ENCODE measurements around the gene MYO9A.

MYO9A gene

GRCh38 chr15:71779073-71779797, 338.7 kb downstream of the MYO9A start:
- DNase-seq, result no peak

DNA sequence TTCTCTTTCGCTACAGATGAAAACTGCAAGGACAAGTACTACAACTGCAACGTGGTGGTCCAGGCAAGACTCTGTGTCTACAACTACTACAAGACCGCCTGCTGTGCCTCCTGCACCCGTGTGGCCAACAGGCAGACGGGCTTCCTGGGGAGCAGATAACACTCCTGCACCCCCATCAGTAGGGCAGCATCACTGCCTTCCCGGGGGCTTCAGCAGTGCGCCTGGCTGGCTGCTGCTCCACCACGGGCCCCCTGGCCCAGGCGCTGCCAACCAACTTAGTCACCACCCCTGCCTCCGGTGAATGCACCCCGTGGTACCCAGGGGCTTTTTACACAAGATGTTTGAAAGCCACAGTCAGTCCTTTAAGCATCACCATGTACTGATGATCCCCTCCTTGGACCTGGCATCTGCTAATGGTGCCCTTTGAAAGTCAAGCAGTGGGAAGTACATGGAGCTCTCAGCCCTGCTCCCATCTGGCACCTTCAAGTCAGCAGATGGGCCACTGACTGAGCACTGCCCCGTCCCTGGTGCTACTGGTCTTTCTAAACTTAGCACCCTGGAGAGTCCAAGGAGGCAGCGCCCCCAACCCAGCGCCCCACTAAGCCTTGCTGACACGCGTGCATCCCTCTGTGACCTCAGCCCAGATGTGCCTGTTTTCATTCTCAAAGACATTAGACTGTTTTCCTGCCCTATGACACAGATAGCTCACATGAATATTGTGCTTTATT, 340.6 kb downstream of the MYO9A start:
- DNase-seq, result no peak

DNA sequence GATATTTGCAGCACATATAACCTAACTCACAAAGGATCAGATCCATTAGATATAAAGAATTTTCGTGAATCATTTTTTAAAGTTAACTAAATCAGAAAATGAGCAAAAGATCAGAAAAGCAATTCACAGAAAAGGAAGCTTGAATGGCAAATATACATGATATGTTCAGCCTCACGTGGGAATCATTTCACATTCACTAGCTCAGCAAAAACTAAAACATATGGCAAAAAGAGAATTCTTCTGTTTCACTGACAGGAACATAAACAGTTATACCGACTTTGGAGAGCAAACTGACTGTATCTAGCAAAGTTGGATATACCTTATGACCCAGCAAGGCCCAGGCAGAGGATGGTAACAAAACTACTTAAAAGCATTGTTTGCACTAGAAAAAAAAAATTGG, 341.6 kb downstream of the MYO9A start:
- no peak for DNase-seq

GRCh38 chr15:71775856-71776255, 342.1 kb downstream of the MYO9A start:
- no peak for DNase-seq

DNA sequence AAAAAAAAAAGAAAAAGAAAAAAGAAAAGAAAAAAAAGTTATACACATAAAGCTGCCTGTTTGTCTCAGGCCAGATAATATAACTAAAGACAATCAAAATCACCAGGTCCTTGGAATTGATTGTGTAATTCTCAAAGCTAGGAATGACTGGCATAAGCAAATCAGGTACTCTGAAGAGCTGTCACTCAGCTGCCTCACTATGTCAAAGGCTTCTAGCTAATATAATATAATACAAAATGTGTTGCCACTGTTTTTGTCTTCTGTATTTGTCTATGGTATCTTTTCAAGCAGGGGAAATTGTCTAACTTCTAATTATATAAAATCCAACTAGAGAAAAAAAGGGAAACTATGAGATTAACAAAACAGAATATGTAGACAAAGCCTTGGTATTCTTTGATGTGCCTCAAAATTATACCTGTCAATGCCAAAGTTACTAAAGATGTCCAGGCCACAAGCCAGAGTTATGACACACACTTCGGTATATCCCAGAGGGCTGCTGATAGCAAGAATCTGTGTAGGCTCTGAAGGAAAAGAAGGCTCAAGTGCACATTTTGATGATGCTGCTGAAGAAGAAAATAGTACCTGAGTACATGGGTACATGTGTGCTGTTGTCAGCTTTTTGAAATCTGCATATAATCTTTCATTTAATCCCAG, 344.6 kb downstream of the MYO9A start:
- DNase-seq, result no peak
